Hepatocyte (in vitro differentiated cells): ENCODE data around the gene VOPP1. TPM values are rescaled to one million over a fixed set of nuclear protein-coding genes. Genes with fewer than 3 reads are reported as not detected.

Experiments
- DNase-seq: peaks from one replicate; pipeline ENCODE4 v3.0.0-alpha.2; 2016; ENCODE audit warnings: low spot score
- H2AFZ ChIP-seq: fragments of 200-600 bp; sonication (generic); 2 replicates; pipeline ENCODE4 v1.6.0; 2016; ENCODE audit warnings: antibody characterized with exemption, mild to moderate bottlenecking
- H3K27ac ChIP-seq: fragments of 200-600 bp; sonication (generic); 2 replicates; pipeline ENCODE4 v1.5.1; 2016; ENCODE audit warnings: mild to moderate bottlenecking
- H3K27me3 ChIP-seq: fragments of 200-600 bp; sonication (generic); 2 replicates; pipeline ENCODE4 v1.6.1; 2016
- H3K36me3 ChIP-seq: fragments of 200-600 bp; sonication (generic); replicated peaks from 2 replicates; pipeline ENCODE4 v1.5.1; 2016; ENCODE audit warnings: low read depth; ENCODE audit not compliant: insufficient read depth
- H3K4me1 ChIP-seq: fragments of 200-600 bp; sonication (generic); 2 replicates; pipeline ENCODE4 v1.5.1; 2016; ENCODE audit warnings: mild to moderate bottlenecking, moderate library complexity; ENCODE audit not compliant: insufficient read depth
- H3K4me2 ChIP-seq: fragments of 200-600 bp; sonication (generic); 2 replicates; pipeline ENCODE4 v1.6.0; 2016
- H3K4me3 ChIP-seq: fragments of 200-600 bp; sonication (generic); 2 replicates; pipeline ENCODE4 v1.5.1; 2016; ENCODE audit warnings: mild to moderate bottlenecking
- H3K79me2 ChIP-seq: fragments of 200-600 bp; sonication (generic); 2 replicates; pipeline ENCODE4 v1.6.0; 2017; ENCODE audit warnings: mild to moderate bottlenecking
- H3K9me2 ChIP-seq: fragments of 200-600 bp; sonication (generic); replicated peaks from 2 replicates; pipeline ENCODE4 v1.6.0; 2017; ENCODE audit warnings: mild to moderate bottlenecking; ENCODE audit not compliant: insufficient read depth
- H3K9me3 ChIP-seq: fragments of 200-600 bp; sonication (generic); 2 replicates; pipeline ENCODE4 v1.5.1; 2016; ENCODE audit warnings: low read depth, mild to moderate bottlenecking
- H4K20me1 ChIP-seq: fragments of 200-600 bp; sonication (generic); 2 replicates; pipeline ENCODE4 v1.6.0; 2016; ENCODE audit warnings: mild to moderate bottlenecking; ENCODE audit not compliant: insufficient read depth, poor library complexity, severe bottlenecking
- EZH2 ChIP-seq: fragments of 200-600 bp; sonication (generic); IDR thresholded peaks from 2 replicates; pipeline ENCODE4 v1.6.1; 2016; ENCODE audit warnings: antibody characterized with exemption, mild to moderate bottlenecking, borderline replicate concordance
- EZH2phosphoT487 ChIP-seq: fragments of 200-600 bp; sonication (generic); IDR thresholded peaks from one replicate; pipeline ENCODE4 v1.6.1; 2018; ENCODE audit warnings: antibody characterized with exemption, mild to moderate bottlenecking, low read depth, moderate library complexity; ENCODE audit not compliant: unreplicated experiment, severe bottlenecking
- WGBS: methylation state at CpG from one replicate; pipeline ENCODE4 v1.1.6; 2016; ENCODE audit warnings: low lambda C conversion rate; ENCODE audit errors: missing lambda C conversion rate; 5-methylcytosine and 5-hydroxymethylcytosine counted together
- polyA plus RNA-seq: library from polyadenylated mRNA; unstranded; fragments of >200 nt; fragmentation: Nextera tagmentation; extraction: Ambion mirVana; gene quantifications from 2 replicates; pipeline ENCODE4 v1.2.1, GENCODE V29; 2016
- total RNA-seq: library from RNA; depleted of rRNA; stranded (reverse); fragments of >200 nt; gene quantifications from 2 replicates; pipeline ENCODE4 v1.2.3, GENCODE V29; 2014
- TF ChIP-seq, protein P1 (sequence below): fragments of 200-600 bp; sonication (generic); IDR thresholded peaks from 2 replicates; pipeline ENCODE4 v1.5.1; 2016; ENCODE audit warnings: antibody characterized with exemption, mild to moderate bottlenecking; ENCODE audit not compliant: poor library complexity

Gene VOPP1
- total and polyA plus RNA-seq, 2 experiments from 2014 or later = 6.5 to 25.3 TPM

DNA sequence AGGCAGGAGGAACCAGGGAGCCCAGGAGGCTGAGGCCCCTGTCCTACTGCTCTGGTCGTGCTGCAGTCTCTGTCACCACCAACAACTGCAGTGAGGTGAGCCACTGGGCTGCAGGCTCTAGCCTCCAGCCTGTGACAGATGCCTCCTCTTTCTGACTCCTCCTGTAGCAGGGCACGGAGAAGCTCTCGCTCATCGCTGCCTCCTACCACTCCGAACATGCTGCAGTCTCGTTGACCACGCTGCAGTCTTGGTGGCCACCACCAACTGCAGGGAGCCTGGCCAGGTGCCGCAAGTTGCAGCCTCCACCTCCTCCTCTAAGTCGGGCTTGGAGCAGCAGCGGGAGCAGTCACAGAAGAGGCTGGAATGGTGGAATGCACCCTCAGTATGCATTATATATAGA is 22.1 kb upstream of the VOPP1 start:
- Histone ChIP-seq H3K4me2 (no peak overlapping the region), H3K79me2 (no peaks in the 10 kb centered on the region), H2AFZ (no peak overlapping the region), H3K4me3 (no peak overlapping the region), H4K20me1 (no peaks in the 10 kb centered on the region), H3K9me2 (no peaks in the 10 kb centered on the region), H3K27ac (no peak overlapping the region), H3K27me3 (peaks cover 5% of the 10 kb centered on the region), H3K9me3 (no peaks in the 10 kb centered on the region), H3K36me3 (no peaks in the 10 kb centered on the region), H3K4me1 (no peaks in the 10 kb centered on the region)
- WGBS = 93% methylated on average over 10 of the region's 10 CpGs
- DNase-seq = no peak
- TF ChIP-seq, protein P1, sequence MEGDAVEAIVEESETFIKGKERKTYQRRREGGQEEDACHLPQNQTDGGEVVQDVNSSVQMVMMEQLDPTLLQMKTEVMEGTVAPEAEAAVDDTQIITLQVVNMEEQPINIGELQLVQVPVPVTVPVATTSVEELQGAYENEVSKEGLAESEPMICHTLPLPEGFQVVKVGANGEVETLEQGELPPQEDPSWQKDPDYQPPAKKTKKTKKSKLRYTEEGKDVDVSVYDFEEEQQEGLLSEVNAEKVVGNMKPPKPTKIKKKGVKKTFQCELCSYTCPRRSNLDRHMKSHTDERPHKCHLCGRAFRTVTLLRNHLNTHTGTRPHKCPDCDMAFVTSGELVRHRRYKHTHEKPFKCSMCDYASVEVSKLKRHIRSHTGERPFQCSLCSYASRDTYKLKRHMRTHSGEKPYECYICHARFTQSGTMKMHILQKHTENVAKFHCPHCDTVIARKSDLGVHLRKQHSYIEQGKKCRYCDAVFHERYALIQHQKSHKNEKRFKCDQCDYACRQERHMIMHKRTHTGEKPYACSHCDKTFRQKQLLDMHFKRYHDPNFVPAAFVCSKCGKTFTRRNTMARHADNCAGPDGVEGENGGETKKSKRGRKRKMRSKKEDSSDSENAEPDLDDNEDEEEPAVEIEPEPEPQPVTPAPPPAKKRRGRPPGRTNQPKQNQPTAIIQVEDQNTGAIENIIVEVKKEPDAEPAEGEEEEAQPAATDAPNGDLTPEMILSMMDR = no peak
- TF ChIP-seq EZH2 (no peak), EZH2phosphoT487 (no peak)

DNA sequence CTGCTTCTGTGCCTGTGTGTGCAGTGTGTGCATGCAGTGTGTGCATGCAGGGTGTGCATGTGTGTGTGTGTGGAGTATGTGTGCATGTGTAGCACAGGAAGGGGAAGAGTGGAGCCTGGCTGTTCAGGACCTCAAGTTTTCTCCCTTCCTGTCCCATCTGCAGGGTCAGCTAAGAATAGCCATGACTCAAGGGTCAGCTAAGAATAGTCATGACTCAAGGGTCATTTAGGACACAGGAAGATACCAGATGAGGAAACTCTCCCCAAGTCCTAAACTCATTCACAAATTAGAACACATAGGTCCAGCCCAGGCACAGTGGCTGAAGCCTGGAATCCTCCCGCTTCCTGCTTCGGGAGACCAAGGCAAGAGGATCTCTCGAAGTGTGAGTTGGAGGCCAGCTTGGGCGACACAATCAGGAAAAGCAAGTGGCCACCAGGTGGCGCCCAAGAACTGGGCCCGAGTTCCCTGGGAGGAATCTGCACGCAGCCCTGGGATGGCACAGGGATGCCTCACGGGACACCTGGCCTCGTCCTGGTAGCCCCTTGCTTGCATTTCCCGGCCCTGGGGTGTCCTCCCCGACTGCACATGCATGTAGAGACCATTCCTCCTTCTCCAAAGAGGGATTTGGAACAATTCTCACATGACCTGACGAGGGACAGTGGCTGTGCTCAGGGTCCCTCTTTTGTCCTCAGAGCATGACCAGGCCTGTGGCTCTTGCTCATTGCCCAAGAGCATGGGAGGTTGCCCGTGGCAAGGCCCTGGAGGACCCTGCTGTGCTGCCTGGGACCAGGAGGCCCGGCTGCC is 21.4 kb upstream of the VOPP1 start:
- TF ChIP-seq EZH2phosphoT487 = no peak
- TF ChIP-seq, protein P1 = peak; percentile 66
- Histone ChIP-seq H4K20me1 (no peaks in the 10 kb centered on the region), H2AFZ (no peak overlapping the region), H3K27ac (no peak overlapping the region), H3K36me3 (no peaks in the 10 kb centered on the region), H3K4me2 (no peak overlapping the region), H3K4me3 (no peak overlapping the region), H3K27me3 (peaks cover 5% of the 10 kb centered on the region), H3K9me2 (no peaks in the 10 kb centered on the region), H3K9me3 (no peaks in the 10 kb centered on the region), H3K4me1 (no peaks in the 10 kb centered on the region), H3K79me2 (no peaks in the 10 kb centered on the region)
- DNase-seq = peak; percentile 72
- WGBS = 52% methylated on average over 14 of the region's 14 CpGs

DNA sequence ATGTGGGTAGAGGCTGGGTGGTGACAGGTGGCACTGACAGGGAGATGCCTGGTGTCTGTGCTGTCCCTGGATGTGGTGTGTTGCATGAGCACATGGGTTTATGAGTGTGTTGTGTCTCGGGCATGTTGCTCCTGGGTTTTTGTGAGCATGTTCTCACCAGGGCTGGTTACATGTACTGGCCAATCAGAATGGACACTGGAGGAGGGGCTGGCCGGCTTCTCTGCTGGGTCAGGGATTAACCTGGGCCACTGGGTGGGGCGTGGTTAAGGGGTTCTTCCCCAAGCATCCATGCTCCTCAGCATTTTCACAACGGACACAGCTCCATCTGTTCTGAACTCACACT is 20.8 kb upstream of the VOPP1 start:
- TF ChIP-seq EZH2phosphoT487 (no peak), EZH2 (no peak)
- TF ChIP-seq, protein P1 = no peak
- no peak overlapping the region for H3K27ac ChIP-seq
- H3K4me2 ChIP-seq = no peak overlapping the region
- H3K79me2 ChIP-seq = no peaks in the 10 kb centered on the region
- no peaks in the 10 kb centered on the region for H3K4me1 ChIP-seq
- H3K36me3 ChIP-seq = no peaks in the 10 kb centered on the region
- 76% methylated on average over 4 of the region's 4 CpGs for WGBS
- H4K20me1 ChIP-seq = no peaks in the 10 kb centered on the region
- no peaks in the 10 kb centered on the region for H3K9me2 ChIP-seq
- H3K27me3 ChIP-seq = peaks cover 5% of the 10 kb centered on the region
- H2AFZ ChIP-seq = no peak overlapping the region
- no peaks in the 10 kb centered on the region for H3K9me3 ChIP-seq
- no peak overlapping the region for H3K4me3 ChIP-seq
- no peak for DNase-seq
